ENCODE measurements around the gene LINC00305.

The LINC00305 gene

DNA sequence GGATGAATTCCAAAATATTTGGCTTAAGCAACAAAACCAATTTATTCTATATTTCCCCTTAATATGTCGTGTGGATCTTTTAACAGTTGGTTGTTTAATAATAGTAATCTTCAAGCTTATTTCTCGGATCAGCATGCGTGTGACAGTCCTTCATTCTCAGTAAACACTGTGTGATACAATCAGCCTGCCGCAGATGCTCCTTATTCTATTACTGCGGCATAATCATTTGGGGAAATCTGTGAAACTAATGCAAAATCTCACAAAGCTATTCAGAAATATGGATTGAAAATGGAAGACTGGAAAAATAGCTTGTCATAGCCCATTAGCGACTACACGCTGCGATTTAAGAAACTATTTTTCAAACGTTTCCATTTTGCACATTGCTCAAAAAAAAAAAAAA is 36.9 kb downstream of the LINC00305 start:
- DNase-seq: no peak

DNA sequence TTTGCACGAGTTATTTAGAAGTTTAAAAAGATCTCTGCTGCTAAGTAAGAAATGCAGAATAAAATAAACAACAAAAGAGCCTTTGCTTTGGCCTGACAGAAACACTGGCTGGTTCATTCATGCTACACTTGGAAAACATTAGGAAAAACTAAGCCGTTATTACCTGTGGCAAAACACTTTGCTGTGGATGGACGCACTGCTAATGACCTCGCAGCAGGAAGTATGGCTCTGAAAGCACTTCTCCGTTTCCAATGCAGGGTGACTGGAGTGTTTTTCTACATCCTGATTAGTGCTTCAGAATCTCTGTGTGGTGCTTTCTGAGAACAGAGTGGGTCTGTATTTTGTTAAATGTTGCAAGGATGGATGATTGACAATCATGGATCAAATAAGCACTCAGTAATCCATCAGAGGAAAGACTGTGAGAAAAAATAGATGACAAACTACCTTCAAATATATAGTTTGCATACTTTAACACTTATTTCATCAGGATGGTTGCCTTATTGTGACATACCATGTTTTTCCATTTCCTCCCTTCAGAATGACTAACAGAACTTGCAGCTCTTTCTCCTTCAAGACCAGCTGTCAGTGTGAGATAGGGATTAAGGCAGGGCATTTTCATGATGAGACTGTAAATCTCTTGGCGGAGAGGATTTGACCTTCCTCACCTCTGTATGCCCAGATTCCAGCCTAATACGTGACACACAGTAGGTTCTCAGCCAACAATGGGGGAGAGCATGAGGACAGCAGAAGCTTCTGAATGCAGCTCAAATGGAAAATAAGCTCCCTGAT is 38.0 kb downstream of the LINC00305 start:
- DNase-seq: no peak

DNA sequence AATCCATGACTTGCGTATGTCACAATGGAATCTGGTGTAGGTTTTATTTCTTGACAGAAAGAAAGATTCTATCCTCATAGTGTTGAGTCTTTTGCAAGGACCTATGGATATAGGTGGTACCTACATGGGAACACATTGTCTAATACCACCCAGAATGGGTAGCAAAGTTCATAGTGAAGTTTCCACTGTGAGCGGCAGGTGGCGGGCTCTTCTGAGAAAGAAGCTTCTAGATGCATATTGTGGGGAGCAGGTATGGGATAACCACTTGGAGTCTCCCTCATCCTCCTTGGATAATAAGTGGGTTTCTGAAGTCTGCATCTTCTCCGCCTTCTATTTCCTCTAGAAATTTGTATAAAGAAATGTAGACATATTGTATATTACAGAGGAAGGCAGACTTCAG is 44.9 kb downstream of the LINC00305 start:
- no peak for DNase-seq

DNA sequence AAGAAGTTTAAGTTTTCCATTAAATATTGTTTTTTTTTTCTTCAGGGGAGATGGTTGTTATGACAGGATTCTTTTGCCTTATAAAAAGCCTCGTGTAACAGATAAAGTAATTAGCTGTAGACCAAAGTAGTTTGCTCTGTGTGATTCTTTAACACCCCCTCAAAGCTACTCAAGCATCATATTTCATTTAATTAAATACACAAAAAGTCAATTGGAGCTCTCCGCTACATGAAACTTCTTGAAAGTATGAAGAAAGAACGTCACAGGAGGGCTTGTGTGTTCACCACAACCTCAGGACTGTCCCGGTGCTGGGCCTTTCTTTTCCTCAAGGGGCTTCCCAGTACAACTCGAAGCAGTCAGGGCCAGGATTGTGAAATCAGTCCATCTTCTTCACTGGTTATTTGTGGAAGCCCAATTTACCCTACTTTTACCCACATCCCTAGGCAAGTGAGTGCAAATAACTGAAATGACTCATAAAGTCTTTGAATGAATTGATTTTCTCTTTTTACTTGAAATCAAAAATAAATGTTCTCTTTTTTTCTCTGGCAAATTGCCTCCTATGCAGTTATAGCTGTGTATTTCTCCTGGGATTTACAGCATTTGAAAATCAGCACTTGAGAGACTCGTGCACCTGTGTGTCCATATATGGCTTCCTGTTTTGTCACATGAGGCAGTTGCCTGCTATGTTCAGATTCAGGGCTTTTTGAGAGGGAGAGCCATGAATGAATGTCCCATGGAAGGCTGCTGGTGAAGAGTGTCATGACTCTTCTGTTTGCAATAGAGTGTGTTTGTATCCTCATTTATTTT is 48.6 kb downstream of the LINC00305 start:
- no peak for DNase-seq

DNA sequence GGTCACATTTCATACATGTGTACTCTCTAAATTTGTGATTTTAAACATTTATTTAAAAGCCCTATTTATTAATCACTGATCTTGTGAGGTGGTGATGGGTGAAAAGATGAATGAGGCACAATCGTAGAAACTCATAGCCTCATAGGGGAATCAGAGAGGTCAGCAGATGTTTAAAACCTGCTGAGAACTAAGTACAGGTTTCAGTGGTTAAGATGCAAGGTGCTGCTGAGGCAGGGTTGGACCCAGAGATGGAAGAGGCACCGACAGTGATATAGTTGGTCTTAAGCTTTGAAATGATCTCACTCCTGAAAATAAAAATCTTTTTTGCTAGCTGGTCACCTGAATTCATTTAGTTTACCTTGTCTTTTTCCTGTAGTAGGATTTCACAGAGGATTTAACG is 49.6 kb downstream of the LINC00305 start:
- DNase-seq: no peak

DNA sequence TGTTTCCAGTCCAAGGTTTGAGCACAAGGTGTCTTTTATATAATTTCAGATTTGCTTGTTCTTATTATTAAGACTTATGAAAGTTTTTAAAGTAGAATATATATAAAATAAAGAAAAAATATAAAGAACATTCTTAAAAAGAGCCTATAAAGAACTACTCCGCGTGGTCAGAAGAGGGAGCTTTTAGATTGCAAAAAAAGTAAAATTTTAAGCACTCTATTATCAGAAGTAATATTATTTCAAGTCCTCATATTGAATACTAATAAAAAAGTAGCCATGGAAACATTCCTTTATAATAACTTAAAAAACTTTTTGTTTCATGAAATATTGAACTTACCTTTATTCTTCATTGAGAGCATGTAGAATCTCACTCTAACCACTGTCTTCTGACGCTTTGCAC is 51.4 kb downstream of the LINC00305 start:
- no peak for DNase-seq

DNA sequence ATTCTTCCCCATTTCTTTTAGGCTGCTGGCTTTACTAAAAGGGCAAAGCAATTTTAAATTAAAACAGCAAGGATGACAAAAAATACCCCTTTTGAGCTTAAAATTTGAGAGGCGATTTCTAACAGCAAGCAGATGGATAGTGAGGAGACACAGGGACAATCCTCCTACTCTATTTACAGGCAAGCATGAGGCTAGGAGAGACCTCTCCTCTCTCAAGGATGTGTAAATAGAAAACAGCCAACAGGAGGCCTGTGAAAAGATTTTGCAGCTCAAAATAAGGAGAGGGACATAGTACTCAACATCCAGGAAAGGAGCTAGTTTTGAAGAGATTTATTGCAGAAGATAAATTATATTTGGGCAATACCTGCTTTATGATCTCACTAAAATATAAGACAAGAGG is 53.8 kb downstream of the LINC00305 start:
- DNase-seq: no peak

DNA sequence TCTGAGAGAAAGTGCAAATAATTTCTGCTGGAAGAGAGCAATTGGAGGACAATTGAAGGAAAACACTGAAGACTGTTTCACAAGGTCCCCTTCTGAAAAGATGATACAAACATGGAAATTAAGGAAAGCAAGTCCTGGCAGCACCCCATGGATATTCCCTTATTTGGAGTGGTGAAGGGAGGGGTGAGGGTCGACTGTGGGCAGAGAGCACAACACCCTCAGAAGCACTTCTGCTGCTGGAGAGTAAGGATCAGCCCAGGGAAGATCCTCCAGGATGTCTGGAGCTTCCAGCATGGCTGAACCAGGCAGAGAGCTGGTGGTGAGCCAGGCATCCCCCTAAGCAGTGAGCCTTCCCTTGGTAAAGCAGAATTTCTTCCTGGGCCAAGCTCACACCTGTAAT is 54.7 kb downstream of the LINC00305 start:
- DNase-seq: no peak

DNA sequence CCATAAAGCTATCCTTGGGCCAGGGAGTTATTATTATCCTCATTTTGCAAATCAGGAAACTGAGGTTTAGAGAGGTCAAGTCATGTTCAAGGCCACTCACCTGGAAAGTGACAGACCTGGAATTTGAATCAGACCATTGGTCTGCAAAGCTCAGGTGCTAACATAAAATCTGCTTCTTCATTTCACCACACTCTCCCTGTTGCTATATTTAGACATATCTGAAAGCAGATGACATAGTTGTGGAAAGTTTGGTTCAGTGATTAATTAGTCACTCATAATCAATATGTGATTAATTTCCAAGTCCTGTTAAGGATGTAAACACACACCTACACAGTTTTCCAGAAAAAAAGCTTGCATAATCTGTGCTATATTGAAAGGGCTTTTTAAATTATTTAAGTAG is 57.4 kb downstream of the LINC00305 start:
- DNase-seq: no peak

DNA sequence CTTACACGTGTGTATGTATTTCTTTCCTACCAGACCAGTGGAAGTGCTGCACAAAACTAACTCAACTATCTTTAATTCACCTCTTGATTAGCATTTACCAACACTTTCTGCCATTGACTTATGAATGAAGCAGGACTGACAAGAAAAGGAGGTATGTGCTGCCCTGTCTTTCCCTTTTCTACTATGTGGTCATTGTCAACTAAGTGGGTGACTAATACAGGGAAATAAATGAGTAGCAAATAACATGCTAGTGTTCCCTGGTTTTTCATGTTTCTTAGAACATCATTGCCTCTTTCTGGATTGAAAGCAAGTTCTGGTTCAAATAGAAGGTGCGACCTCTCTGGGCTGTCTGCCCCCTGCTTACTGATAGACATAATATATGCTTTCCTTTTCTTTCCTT is 58.0 kb downstream of the LINC00305 start:
- no peak for DNase-seq

DNA sequence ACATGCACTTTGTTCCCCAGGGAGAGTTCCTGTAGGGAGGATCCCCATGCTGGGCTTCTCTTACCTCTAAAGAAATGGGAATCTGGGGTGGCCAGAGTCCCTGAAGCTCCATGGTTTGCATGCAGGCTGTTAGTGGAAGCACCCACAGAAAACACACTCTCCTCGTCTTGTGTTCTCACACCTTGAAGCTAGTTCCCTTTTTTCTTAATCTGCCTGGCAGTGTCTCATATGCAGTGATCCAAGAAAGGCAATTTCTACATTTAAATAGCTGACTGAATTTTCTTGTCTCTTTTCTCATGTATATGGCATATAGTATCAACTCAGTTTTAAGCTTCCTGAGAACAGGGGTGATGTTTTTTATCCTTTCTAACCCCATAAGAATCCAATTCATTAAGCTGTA is 65.0 kb downstream of the LINC00305 start:
- DNase-seq: no peak

DNA sequence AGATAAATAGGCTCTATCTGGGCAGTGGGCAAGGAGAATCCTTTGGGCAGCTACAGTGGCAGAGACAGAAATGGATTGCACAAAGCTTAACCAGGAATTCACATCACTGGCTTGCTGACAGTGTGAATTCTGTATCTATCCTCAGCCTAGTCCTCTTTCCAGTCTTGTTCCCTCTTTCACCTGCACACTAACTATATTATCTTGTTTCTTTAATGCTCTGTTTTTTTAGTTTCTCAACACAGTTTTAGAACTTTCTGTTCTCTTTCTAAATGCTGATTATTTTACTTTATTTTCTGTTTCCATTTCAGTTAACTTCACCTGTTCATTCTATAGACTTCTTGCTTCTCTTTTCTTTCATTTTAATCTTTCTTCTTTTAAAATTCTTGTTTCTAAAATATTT is 66.4 kb downstream of the LINC00305 start:
- DNase-seq: no peak

DNA sequence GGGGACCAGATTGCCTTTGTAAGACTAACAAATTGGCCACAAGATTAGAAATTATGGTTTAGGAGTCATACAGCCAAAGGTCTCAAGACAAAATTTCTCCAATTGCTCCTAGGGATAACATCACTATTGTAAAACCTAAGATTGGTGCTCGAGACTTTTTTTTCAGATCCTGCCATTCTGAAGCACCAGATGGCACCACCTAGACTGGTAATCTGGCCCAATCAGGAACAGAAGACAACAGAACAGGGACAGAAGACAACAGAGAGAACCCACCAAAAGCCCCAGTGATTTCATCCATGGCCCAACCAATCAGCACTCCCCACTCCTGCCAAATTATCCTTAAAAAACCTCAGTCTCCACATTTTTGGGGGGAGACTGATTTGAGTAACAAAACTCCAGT is 66.8 kb downstream of the LINC00305 start:
- no peak for DNase-seq

DNA sequence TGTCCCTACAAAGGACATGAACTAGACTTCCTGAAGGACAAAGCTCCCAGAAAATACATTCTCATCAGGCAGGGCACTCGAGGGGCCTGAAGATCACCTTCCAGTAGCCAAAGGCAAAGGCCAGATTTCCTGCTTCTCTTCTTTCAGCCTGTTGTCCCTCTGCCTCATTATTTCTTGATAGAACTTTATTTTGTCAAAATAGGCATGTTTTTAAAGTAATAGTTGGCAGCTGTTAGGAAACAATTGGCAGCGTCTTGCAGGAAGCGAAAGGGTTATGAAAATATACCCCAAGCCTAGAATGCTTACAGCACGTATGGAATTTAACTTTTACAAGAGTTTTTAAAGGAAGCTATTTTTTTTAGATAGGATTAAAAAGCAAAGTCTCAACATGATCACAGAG is 74.9 kb downstream of the LINC00305 start:
- DNase-seq: no peak

DNA sequence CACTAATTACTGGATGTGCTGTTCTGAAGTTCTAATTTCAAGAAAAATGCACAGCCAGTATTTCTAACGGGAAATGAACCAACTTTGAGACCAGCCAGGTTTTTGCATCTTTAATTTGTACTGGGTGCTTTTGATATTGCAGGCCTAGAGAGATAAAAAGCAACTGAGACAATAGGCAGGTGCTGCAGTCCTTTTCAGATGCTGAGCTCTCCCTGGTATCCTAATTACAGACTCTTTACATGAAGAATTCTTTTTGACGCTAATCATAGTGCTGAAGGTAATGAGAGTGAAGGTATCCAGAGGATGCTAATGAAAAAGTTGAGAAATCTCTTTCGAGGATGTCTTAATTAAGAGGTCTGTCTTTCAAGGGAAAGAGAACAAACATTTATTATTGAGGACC is 93.9 kb downstream of the LINC00305 start:
- no peak for DNase-seq

DNA sequence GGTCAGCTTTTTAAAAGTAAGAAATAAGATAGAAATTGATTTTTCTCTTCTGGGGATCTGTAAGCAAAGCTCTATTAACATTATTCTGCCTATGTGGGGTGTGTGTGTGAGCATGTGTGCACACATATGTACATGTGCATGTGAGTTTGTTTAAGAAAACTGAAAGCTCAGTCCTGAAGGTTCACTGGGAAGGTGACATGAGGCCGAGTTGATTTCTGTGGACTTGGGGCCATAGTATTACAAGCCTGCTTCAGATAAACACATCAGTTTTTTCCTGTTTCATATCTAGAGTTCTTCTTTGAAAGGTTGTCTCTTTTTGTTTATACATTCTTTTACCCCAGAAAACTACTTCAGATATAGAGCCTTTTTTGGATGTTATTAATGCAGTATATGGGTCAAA is 95.6 kb downstream of the LINC00305 start:
- no peak for DNase-seq

DNA sequence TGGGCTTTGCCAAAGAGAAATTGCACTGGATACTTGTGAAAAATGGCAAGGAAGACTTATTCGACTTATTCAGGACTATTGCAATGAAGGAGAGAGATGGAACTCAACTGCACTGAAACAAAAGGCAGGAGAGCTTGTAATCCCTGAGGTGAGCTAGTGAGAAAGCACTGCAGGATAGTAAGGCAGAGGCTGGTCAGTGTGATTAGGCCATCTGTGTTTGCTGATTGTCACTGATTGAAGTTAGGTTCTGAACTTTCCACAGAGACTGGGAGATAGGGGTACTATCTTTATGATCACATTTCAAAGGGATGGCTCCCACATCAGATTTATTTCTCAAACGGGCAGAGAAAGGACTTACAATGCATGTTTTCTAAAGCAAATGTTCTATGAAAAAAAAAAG is 96.1 kb downstream of the LINC00305 start:
- no peak for DNase-seq

DNA sequence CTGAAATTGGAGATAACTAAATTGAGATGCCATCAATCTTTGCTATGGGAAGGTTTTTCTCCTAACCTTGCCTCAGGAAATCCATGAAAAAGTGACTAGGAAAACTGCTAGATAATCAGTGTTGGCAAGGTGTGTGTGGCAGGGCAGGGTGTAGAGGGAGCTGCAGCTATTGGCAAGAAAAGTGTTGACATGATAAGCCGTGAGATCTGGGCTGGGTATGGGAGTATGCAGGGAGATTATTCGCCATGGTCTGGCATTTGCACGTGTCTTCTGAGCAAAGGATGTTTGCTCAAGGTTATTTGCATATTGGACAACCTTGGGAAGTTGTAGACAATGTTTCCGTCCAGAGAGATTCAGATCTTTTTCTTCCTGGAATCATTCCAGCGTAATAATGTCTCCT is 104.3 kb downstream of the LINC00305 start:
- DNase-seq: no peak

DNA sequence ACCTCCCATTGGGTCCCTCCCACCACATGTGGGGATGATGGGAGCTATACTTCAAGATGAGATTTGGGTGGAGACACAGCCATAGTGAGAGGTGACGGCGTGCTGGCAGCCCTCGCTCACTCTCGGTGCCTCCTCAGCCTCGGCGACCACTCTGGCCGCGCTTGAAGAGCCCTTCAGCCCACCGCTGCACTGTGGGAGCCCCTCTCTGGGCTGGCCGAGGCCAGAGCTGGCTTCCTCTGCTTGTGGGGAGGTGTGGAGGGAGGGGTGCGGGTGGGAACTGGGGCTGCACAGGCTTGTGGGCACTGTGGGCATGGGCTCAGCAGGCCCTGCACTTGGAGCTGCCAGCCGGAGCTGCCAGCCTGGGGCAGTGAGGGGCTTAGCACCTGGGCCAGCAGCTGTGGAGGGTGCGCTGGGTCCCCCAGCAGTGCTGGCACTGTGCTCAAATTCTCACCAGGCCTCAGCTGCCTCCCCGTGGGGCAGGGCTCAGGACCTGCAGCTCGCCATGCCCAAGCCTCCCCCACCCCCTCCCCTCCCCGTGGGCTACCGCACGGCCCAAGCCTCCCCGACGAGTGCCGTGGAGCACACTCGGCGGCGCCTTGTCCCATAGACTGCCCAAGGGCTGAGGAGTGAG is 106.0 kb downstream of the LINC00305 start:
- DNase-seq: no peak

DNA sequence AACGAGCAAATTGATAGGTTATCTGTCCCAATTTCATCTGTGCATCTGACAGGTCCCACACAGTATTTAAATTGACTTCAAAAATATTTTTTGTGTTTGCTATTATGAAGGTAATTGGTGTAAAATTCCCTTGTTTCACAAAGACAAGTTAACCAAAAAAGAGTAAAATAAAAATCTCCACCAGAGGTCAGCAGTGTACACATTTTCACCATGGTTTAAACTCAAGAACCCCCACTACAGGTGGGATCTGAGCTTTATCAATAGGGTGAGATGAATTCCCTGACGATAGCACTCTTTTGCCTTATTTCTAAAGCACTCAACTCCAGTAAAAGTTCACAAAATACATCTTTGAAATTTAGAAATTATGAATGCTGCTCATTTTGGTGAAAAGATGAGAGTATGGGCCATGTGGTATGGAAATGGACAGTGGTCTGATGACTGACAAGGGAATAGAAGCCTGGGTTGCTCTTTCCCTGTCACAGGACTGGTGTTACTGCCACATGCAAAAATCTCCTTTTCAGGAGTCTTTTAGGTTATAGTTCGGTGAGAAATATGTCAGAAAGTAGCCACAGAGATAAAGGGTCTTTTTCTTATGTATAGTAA is 111.0 kb downstream of the LINC00305 start:
- peak; percentile 30 for DNase-seq

DNA sequence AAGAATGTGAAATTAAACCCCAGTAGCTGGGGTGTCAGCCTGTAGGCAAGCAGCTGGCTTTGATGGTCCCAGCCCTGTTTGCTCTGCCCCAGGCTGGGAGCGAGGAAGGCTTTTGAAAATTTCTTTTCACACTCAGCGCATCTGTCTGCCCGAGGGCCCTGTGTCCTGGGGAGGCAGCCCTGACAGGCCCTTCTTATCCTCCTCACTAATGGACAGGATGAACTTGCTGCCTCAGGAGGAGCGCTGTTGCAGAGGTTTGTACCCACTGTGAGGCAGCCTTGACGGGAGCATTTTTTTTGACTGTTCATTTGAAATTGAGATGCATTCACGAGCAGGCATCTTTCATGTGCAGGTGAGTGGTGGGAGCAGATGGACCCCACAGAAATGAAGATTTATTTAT is 116.6 kb downstream of the LINC00305 start:
- no peak for DNase-seq

DNA sequence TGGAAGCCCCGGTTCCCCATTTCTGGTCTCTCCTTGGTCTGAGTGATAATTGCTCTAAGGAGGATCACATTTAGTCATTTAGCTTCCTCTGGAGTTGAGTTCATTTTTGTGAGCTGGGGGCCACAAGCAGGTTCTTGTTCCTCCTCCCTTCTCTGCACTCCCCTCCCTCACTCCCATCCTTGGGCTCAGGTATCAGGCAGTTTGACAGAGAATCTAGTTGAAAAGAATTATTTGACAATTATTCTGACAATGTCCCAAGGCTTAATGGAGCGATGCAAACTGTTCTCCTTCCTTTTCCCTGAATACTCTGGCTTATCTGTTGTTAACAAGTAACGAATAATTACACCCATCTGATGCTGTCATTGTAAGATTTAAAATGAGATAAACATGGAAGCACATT is 117.5 kb downstream of the LINC00305 start:
- no peak for DNase-seq

All from activated CD4-positive, alpha-beta T cell treated with anti-CD3 and anti-CD28 coated beads, Interleukin-2, amount 50 U/mL, for 16 hours (primary cell).